ENCODE data around the gene C16orf87. TPM values are rescaled to one million over a fixed set of nuclear protein-coding genes. Genes with fewer than 3 reads are reported as not detected.

The C16orf87 gene
- total RNA-seq, 4 donors from 2014 or later = 5.7 to 7.6 (median 7.0) TPM

DNA sequence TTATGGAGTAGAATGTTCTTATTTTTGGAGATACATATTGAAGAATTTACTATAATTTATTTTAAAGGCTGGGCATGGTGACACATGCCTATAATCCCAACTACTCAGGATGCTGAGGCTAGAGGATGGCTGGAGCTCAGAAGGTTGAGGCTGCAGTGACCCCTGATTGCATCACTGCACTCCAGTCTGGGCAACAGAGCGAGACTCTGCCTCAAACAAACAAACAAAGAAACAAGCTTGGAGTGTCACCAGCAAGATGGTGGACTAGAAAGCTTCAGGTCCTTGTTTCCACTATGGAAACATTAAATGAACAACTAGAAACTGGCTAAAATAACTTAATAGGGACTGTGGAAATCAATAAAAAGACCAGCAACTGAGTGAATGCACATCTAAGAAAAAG is 35.3 kb upstream of the C16orf87 start:
- Histone ChIP-seq H3K4me1 (peaks cover 0 to 19% (median 0%) of the 10 kb centered on the region in 3 donors), H3K27ac (no peak overlapping the region), H3K9me3 (no peaks in the 10 kb centered on the region), H3K27me3 (no peaks in the 10 kb centered on the region), H3K4me3 (no peak overlapping the region), H3K36me3 (no peaks in the 10 kb centered on the region)
- 82 to 88% methylated on average over 1 of the region's 1 CpG for WGBS, 2 donors
- no peak for DNase-seq
- TF ChIP-seq POLR2A (IDR thresholded peaks at IDR 0.05) = no peak
- TF ChIP-seq, protein P1, sequence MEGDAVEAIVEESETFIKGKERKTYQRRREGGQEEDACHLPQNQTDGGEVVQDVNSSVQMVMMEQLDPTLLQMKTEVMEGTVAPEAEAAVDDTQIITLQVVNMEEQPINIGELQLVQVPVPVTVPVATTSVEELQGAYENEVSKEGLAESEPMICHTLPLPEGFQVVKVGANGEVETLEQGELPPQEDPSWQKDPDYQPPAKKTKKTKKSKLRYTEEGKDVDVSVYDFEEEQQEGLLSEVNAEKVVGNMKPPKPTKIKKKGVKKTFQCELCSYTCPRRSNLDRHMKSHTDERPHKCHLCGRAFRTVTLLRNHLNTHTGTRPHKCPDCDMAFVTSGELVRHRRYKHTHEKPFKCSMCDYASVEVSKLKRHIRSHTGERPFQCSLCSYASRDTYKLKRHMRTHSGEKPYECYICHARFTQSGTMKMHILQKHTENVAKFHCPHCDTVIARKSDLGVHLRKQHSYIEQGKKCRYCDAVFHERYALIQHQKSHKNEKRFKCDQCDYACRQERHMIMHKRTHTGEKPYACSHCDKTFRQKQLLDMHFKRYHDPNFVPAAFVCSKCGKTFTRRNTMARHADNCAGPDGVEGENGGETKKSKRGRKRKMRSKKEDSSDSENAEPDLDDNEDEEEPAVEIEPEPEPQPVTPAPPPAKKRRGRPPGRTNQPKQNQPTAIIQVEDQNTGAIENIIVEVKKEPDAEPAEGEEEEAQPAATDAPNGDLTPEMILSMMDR (IDR thresholded peaks at IDR 0.05) = no peak
- intact Hi-C loops (cut with DNase I) = no loop called here

DNA sequence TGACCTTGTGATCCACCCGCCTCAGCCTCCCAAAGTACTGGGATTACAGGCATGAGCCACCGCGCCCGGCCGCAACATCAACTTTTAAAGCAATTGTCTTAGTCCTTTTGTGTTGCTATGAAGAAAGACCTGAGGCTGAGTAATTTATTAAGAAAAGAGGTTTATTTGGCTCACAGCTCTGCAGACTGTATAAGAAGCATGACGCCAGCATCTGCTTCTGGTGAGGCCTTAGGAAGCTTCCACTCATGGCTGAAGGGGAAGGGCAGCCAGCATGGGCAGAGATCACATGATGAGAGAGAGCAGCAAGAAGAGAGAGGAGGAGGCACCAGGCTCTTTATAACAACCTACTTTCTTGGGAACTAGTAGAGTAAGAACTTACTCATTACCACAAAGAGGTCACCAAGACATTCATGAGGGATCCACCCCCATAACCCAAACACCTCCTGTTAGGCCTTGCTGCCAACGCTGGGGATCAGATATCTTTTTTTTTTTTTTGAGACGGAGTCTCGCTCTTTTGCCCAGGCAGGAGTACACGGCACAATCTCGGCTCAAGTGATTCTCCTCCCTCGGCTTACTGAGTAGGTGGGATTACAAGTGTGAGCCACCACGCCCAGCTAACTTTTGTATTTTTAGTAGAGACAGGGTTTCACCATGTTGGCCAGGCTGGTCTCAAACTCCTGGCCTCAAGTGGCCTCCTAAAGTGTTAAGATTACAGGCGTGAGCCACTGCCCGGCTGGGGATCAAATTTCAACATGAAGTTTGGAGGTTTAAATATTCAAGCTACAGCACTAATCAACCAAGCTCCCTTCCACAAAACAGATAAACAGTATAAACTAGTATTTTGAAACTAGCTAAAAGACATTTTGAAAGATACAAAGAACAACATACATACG is 31.8 kb upstream of the C16orf87 start:
- intact Hi-C loops (cut with DNase I) = no loop called here
- no peak for DNase-seq
- WGBS, 2 donors = 89 to 94% methylated on average over 16 of the region's 16 CpGs
- H3K4me3 ChIP-seq = no peak overlapping the region
- peaks cover 0 to 51% (median 6%) of the 10 kb centered on the region in 3 donors for H3K4me1 ChIP-seq
- no peaks in the 10 kb centered on the region for H3K9me3 ChIP-seq
- no peaks in the 10 kb centered on the region for H3K36me3 ChIP-seq
- TF ChIP-seq, protein P1 (IDR thresholded peaks at IDR 0.05) = no peak
- no peak for TF ChIP-seq POLR2A (IDR thresholded peaks at IDR 0.05)
- H3K27me3 ChIP-seq = no peaks in the 10 kb centered on the region
- H3K27ac ChIP-seq = peak overlapping the region in 3 of 4 donors; percentile 71 to 83 (median 80)

DNA sequence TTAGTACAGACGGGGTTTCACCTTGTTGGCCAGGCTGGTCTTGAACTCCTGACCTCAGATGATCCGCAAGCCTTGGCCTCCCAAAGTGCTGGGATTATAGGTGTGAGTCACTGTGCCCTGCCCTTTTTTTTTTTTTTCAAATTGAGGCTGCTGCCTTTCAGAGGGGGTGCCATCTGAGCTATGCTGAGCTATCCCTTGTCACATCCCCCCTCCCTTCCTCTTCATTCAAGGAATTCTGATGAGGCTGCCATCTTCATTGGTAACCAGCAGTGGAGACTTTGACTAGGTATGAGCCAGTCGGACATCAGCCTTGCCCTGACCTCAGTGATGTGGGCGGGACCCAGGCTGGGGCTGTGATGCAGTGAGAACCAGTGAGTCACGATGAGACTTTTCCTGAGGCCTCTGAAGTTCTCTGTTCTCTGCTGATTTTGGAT is 28.8 kb upstream of the C16orf87 start:
- peak overlapping the region; percentile 57 to 87 (median 80) for H3K27ac ChIP-seq
- TF ChIP-seq, protein P1 (IDR thresholded peaks at IDR 0.05) = no peak
- no peak for TF ChIP-seq POLR2A (IDR thresholded peaks at IDR 0.05)
- H3K4me1 ChIP-seq = peaks cover 0 to 57% (median 6%) of the 10 kb centered on the region in 3 donors
- H3K9me3 ChIP-seq = no peaks in the 10 kb centered on the region
- no peak overlapping the region for H3K4me3 ChIP-seq
- 27 to 58% methylated on average over 3 of the region's 5 CpGs for WGBS, 2 donors
- H3K36me3 ChIP-seq = no peaks in the 10 kb centered on the region
- no peak for DNase-seq
- intact Hi-C loops (cut with DNase I) = no loop called here
- H3K27me3 ChIP-seq = no peaks in the 10 kb centered on the region

DNA sequence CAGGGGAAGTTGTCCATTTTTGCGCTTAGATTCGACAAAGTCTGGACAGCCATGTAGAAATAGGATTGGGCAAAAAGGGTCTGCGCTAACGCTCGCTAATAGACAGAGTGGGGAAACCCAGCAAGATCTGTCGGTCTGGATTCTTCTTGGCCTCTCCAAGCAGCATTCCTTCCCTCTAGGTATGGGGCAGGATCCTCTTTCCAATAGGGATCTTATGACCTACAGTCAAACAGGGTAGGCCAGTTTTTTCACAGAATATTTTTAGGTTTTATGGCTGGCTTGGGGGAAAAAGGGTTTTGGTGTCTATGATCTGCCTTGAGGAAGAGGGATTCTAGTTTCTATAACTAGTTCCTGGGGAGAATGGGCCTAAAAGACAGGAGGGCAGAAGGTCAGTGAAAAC is 27.2 kb upstream of the C16orf87 start:
- intact Hi-C loops (cut with DNase I) = no loop called here

More for the DNA sequence above, 27.2 kb upstream of the C16orf87 start:
- no peaks in the 10 kb centered on the region for H3K27me3 ChIP-seq
- peak overlapping the region in 3 of 4 donors; percentile 73 to 87 (median 87) for H3K27ac ChIP-seq
- no peak overlapping the region for H3K4me3 ChIP-seq
- 92 to 96% methylated on average over 6 of the region's 6 CpGs for WGBS, 2 donors
- H3K4me1 ChIP-seq = peaks cover 0 to 56% (median 6%) of the 10 kb centered on the region in 3 donors
- DNase-seq = no peak
- H3K9me3 ChIP-seq = no peaks in the 10 kb centered on the region
- TF ChIP-seq POLR2A (IDR thresholded peaks at IDR 0.05) = no peak
- TF ChIP-seq, protein P1 (IDR thresholded peaks at IDR 0.05) = no peak
- no peaks in the 10 kb centered on the region for H3K36me3 ChIP-seq
